Fibroblast of lung (primary cell): ENCODE results near the gene MAP1LC3C. TPM values are rescaled to one million over a fixed set of nuclear protein-coding genes. Genes with fewer than 3 reads are reported as not detected.

Source experiments
- DNase-seq, 2 donors: peaks; one replicate each; pipeline versions ENCODE4 v3.0.0 to v3.0.0-alpha.2; 2010; ENCODE audit warnings: low read depth in 2 of 2
- H2AFZ ChIP-seq: 2 replicates; pipeline ENCODE4 v1.5.1; 2012; ENCODE audit warnings: low read length, control low read depth, inconsistent platforms
- H3K27ac ChIP-seq: 2 replicates; pipeline ENCODE4 v1.5.1; 2011; ENCODE audit warnings: low read length, control low read depth; ENCODE audit not compliant: insufficient read depth
- H3K27me3 ChIP-seq: 2 replicates; pipeline ENCODE4 v1.5.1; 2011; ENCODE audit warnings: mild to moderate bottlenecking, low read length; ENCODE audit not compliant: control insufficient read depth, insufficient read depth
- H3K36me3 ChIP-seq: 2 replicates; pipeline ENCODE4 v1.5.1; 2011; ENCODE audit warnings: low read length; ENCODE audit not compliant: control insufficient read depth, insufficient read depth
- H3K4me1 ChIP-seq: 2 replicates; pipeline ENCODE4 v1.5.1; 2011; ENCODE audit warnings: low read length; ENCODE audit not compliant: control insufficient read depth, insufficient read depth; ENCODE audit errors: extremely low read depth
- H3K4me2 ChIP-seq: 2 replicates; pipeline ENCODE4 v1.5.1; 2011; ENCODE audit warnings: low read length, control low read depth; ENCODE audit not compliant: insufficient read depth; ENCODE audit errors: extremely low read depth
- H3K4me3 ChIP-seq, 4 experiments: fragments of 200-600 bp in 1 of 4; sonication (generic) in 1 of 4; replicated peaks in 1 of 4; 2 replicates each; pipeline ENCODE4 v1.5.1; 2011 to 2016; ENCODE audit warnings: low read length in 4 of 4, low read depth in 3 of 4, mild to moderate bottlenecking in 3 of 4, control low read depth in 2 of 4, inconsistent platforms in 1 of 4, mixed read lengths in 1 of 4; ENCODE audit not compliant: insufficient read depth in 1 of 4; ENCODE audit errors: control extremely low read depth in 1 of 4
- H3K79me2 ChIP-seq: 2 replicates; pipeline ENCODE4 v1.5.1; 2012; ENCODE audit warnings: mild to moderate bottlenecking, low read length, inconsistent platforms; ENCODE audit not compliant: control insufficient read depth, insufficient read depth
- H3K9ac ChIP-seq: 2 replicates; pipeline ENCODE4 v1.5.1; 2011; ENCODE audit warnings: mild to moderate bottlenecking, low read length, control low read depth; ENCODE audit not compliant: insufficient read depth
- H3K9me3 ChIP-seq: 2 replicates; pipeline ENCODE4 v1.5.1; 2012; ENCODE audit warnings: low read depth, low read length; ENCODE audit not compliant: control insufficient read depth, insufficient read depth
- H4K20me1 ChIP-seq: 2 replicates; pipeline ENCODE4 v1.5.1; 2011; ENCODE audit warnings: low read length; ENCODE audit not compliant: control insufficient read depth, insufficient read depth; ENCODE audit errors: extremely low read depth
- EZH2 ChIP-seq: IDR thresholded peaks from 2 replicates; pipeline ENCODE4 v1.5.1; 2012; ENCODE audit warnings: low read length, control low read depth, mild to moderate bottlenecking; ENCODE audit errors: missing control alignments
- polyA plus RNA-seq, 2 donors: library from polyadenylated mRNA; depleted of rRNA in 1 of 2; stranded (reverse) in 1 of 2; unstranded in 1 of 2; fragments of >200 nt; gene quantifications; 2 replicates each; pipeline ENCODE4 v1.2.1, GENCODE V29; 2011 to 2012; ENCODE audit warnings: missing spikeins in 1 of 2
- total RNA-seq: library from RNA; depleted of rRNA; stranded (reverse); fragments of >200 nt; gene quantifications from 2 replicates; pipeline ENCODE4 v1.2.1, GENCODE V29; 2014
- TF ChIP-seq, protein P1 (sequence below), 2 donors: IDR thresholded peaks in 1 of 2; conservative IDR thresholded peaks in 1 of 2; 1 replicate in 1 of 2; 2 replicates in 1 of 2; pipeline ENCODE4 v1.5.1; 2011 to 2012; ENCODE audit warnings: low read length in 2 of 2, control low read depth in 1 of 2, inconsistent platforms in 1 of 2, low read depth in 1 of 2, mild to moderate bottlenecking in 1 of 2

The MAP1LC3C gene
- total and polyA plus RNA-seq, 2 donors (not counting 1 experiment from before 2014, with no cell fraction given) = 0.53 to 0.66 TPM

DNA sequence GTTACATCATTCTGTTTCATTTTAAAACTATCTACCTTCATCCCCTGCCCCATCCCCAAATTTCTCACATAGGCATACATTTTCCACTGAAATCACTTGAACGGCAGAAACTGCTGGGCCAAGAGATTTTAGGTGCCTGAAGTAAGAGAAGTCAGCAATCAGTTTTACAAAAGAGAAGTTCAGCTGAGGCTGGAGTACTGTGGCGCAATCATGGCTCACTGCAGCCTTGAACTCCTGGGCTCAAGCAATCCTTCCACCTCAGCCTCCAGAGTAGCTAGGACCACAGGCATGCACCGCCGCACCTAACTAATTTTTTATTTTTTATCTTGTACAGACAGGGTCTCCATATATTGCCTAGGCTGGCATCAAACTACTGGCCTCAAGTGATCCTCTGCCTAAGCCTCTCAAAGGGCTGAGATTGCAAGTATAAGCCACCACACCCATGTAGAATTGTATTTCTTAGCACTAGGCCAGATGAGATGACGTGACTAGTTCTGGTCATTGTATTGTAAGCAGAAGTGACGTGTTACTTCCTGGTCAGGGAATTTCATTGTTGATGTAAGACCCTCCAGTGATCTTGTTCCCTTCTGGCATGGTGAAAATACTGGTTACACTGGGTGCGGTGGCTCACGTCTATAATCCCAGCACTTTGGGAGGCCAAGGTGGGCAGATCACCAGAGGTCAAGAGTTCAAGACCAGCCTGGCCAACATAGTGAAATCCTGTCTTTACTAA, 34.2 kb downstream of the MAP1LC3C start:
- Histone ChIP-seq H4K20me1 (no peaks in the 10 kb centered on the region), H3K79me2 (no peaks in the 10 kb centered on the region), H3K36me3 (no peaks in the 10 kb centered on the region), H3K9ac (no peak overlapping the region), H3K4me1 (no peaks in the 10 kb centered on the region), H3K9me3 (no peaks in the 10 kb centered on the region), H2AFZ (no peak overlapping the region), H3K27me3 (no peaks in the 10 kb centered on the region), H3K4me2 (no peak overlapping the region), H3K27ac (no peak overlapping the region), H3K4me3 (no peak overlapping the region)
- TF ChIP-seq EZH2 = no peak
- TF ChIP-seq, protein P1, sequence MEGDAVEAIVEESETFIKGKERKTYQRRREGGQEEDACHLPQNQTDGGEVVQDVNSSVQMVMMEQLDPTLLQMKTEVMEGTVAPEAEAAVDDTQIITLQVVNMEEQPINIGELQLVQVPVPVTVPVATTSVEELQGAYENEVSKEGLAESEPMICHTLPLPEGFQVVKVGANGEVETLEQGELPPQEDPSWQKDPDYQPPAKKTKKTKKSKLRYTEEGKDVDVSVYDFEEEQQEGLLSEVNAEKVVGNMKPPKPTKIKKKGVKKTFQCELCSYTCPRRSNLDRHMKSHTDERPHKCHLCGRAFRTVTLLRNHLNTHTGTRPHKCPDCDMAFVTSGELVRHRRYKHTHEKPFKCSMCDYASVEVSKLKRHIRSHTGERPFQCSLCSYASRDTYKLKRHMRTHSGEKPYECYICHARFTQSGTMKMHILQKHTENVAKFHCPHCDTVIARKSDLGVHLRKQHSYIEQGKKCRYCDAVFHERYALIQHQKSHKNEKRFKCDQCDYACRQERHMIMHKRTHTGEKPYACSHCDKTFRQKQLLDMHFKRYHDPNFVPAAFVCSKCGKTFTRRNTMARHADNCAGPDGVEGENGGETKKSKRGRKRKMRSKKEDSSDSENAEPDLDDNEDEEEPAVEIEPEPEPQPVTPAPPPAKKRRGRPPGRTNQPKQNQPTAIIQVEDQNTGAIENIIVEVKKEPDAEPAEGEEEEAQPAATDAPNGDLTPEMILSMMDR (conservative IDR thresholded peaks at IDR 0.05 in 1 of 2, IDR thresholded peaks at IDR 0.05 in 1 of 2; ENCODE audit: low read depth in 1 of 2, low read length in 2 of 2) = no peak
- peak in 1 of 2 donors; percentile 39 for DNase-seq

DNA sequence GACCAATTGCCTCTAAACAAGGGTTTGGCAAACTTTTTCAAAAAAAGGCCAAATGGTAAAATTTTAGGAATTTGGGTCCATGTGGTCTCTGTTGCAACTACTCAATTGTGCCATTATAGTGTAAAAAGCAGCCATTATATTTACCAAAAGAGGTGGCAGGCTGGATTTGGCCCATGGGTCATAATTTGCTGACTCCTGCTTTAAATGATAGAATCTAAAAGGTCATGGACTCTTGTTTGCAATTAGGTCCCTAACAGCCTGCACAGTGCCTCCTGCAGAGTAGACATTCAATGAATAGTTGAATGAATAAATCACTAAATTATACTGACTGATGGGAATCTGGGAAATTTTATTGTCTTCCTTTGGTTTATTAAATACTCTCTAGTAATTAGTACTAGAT, 35.2 kb downstream of the MAP1LC3C start:
- Histone ChIP-seq H2AFZ (no peak overlapping the region), H3K4me3 (no peak overlapping the region), H3K9ac (no peak overlapping the region), H3K36me3 (no peaks in the 10 kb centered on the region), H3K9me3 (no peaks in the 10 kb centered on the region), H3K4me2 (no peak overlapping the region), H3K27me3 (no peaks in the 10 kb centered on the region), H3K4me1 (no peaks in the 10 kb centered on the region), H4K20me1 (no peaks in the 10 kb centered on the region), H3K79me2 (no peaks in the 10 kb centered on the region), H3K27ac (no peak overlapping the region)
- no peak for DNase-seq
- TF ChIP-seq EZH2 = no peak
- TF ChIP-seq, protein P1 (conservative IDR thresholded peaks at IDR 0.05 in 1 of 2, IDR thresholded peaks at IDR 0.05 in 1 of 2; ENCODE audit: low read depth in 1 of 2, low read length in 2 of 2) = no peak

DNA sequence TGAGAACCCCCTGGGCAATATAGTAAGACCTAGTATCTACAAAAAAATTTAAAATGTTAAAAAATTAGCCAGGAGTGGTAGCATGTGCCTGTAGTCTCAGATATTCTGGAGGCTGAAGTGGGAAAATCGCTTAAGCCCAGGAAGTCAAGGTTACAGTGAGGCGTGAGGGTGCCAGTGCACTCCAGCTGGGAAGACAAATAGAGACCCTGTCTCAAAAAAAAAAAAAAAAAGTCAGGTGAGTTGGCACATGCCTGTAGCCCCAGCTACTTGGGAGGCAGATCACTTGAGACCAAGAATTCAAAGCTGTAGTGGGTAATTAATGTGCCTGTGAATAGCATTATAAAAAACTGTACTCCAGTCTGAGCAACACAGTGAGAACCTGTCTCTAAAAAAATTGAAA, 36.7 kb downstream of the MAP1LC3C start:
- Histone ChIP-seq H3K4me1 (no peaks in the 10 kb centered on the region), H3K79me2 (no peaks in the 10 kb centered on the region), H4K20me1 (no peaks in the 10 kb centered on the region), H3K27ac (no peak overlapping the region), H2AFZ (no peak overlapping the region), H3K27me3 (no peaks in the 10 kb centered on the region), H3K9ac (no peak overlapping the region), H3K4me3 (no peak overlapping the region), H3K36me3 (no peaks in the 10 kb centered on the region), H3K4me2 (no peak overlapping the region), H3K9me3 (no peaks in the 10 kb centered on the region)
- no peak for TF ChIP-seq EZH2
- TF ChIP-seq, protein P1 (conservative IDR thresholded peaks at IDR 0.05 in 1 of 2, IDR thresholded peaks at IDR 0.05 in 1 of 2; ENCODE audit: low read depth in 1 of 2, low read length in 2 of 2) = no peak
- DNase-seq = no peak
